GM12878 (cell line): ENCODE data around the gene GPR173. TPM values are rescaled to one million over a fixed set of nuclear protein-coding genes. Genes with fewer than 3 reads are reported as not detected.

Experiments used
- ATAC-seq: fragments of 200-7000 bp; cut with Tn5 transposase; 3 replicates; pipeline ENCODE4 v1.9.1; 2020; ENCODE audit warnings: mild to moderate bottlenecking, moderate library complexity
- BruUV-seq: library from RNA; stranded (reverse); fragments of 400-500 nt; replicated peaks from 2 replicates; lab custom pipeline; 2021; lab: Mats Ljungman, UMichigan
- CTCF ChIA-PET: fragments of 300-600 bp; sonication (Branson Sonifier 250); formaldehyde crosslinking; extraction: SDS; loops from one replicate; lab custom pipeline; 2021; ENCODE audit warnings: inconsistent platforms; lab: Yijun Ruan, JAX
- POLR2A ChIA-PET: fragments of 350-600 bp; formaldehyde crosslinking; extraction: SDS; loops from one replicate; lab custom pipeline; 2021; ENCODE audit warnings: inconsistent platforms; lab: Charles Lee
- RAD21 ChIA-PET: fragments of 300-600 bp; sonication (Branson Sonifier 250); formaldehyde crosslinking; loops from one replicate; lab custom pipeline; 2023; ENCODE audit warnings: antibody characterized with exemption; ENCODE audit not compliant: unreplicated experiment; lab: Charles Lee
- SMC1A ChIA-PET: fragments of 300-600 bp; sonication (Branson Sonifier 250); formaldehyde crosslinking; loops from one replicate; lab custom pipeline; 2023; ENCODE audit not compliant: unreplicated experiment, uncharacterized antibody; lab: Charles Lee
- DNase-seq: peaks from one replicate; pipeline ENCODE4 v3.0.0-alpha.2; 2011; ENCODE audit warnings: low read depth, low spot score
- FAIRE-seq: peaks from 3 replicates; lab custom pipeline; 2011; peaks lifted over from hg19 to GRCh38; lab: Jason Lieb, UNC
- H2AFZ ChIP-seq: 2 replicates; pipeline ENCODE4 v1.6.0; 2011; ENCODE audit warnings: low read depth, low read length, control low read depth; ENCODE audit not compliant: control insufficient read depth
- H3K27ac ChIP-seq: 2 replicates; pipeline ENCODE4 v1.5.1; 2011; ENCODE audit warnings: control low read depth; ENCODE audit not compliant: control insufficient read depth, insufficient read depth
- H3K27me3 ChIP-seq, 2 experiments: replicated peaks in 1 of 2; 2 replicates each; pipeline versions ENCODE4 v1.6.0 to v1.6.1; 2011; ENCODE audit warnings: low read length in 1 of 2; ENCODE audit not compliant: control insufficient read depth in 2 of 2, insufficient read depth in 2 of 2
- H3K36me3 ChIP-seq, 2 experiments: 2 replicates each; pipeline ENCODE4 v1.5.1; 2011; ENCODE audit warnings: low read length in 1 of 2; ENCODE audit not compliant: control insufficient read depth in 2 of 2, insufficient read depth in 2 of 2
- H3K4me1 ChIP-seq: 2 replicates; pipeline ENCODE4 v1.6.1; 2011; ENCODE audit warnings: mild to moderate bottlenecking, low read length, moderate library complexity, mixed read lengths; ENCODE audit not compliant: control insufficient read depth, insufficient read depth
- H3K4me2 ChIP-seq: 2 replicates; pipeline ENCODE4 v1.6.0; 2011; ENCODE audit warnings: control low read depth; ENCODE audit not compliant: control insufficient read depth, insufficient read depth
- H3K4me3 ChIP-seq: fragments of 200-600 bp; sonication (generic); 2 replicates; pipeline ENCODE4 v1.5.1; 2016
- H3K79me2 ChIP-seq: 2 replicates; pipeline ENCODE4 v1.6.0; 2011; ENCODE audit warnings: low read length; ENCODE audit not compliant: control insufficient read depth, insufficient read depth
- H3K9ac ChIP-seq: 2 replicates; pipeline ENCODE4 v1.8.0; 2011; ENCODE audit warnings: low read length, control low read depth, mixed read lengths; ENCODE audit not compliant: control insufficient read depth, insufficient read depth
- H3K9me3 ChIP-seq: replicated peaks from 3 replicates; pipeline ENCODE4 v1.5.1; 2011; ENCODE audit warnings: mild to moderate bottlenecking, low read length; ENCODE audit not compliant: control insufficient read depth, insufficient read depth
- H4K20me1 ChIP-seq: 2 replicates; pipeline ENCODE4 v1.6.0; 2011; ENCODE audit not compliant: control insufficient read depth, insufficient read depth
- ATF7 ChIP-seq: fragments of 450-650 bp; IDR thresholded peaks from 2 replicates; pipeline ENCODE4 v1.6.1; 2016; ENCODE audit warnings: low read depth, mild to moderate bottlenecking
- CHD2 ChIP-seq: IDR thresholded peaks from 2 replicates; pipeline ENCODE4 v1.6.1; 2011; ENCODE audit warnings: low read depth, low read length, improper control_type of control experiment, borderline replicate concordance
- CUX1 ChIP-seq: IDR thresholded peaks from 2 replicates; pipeline ENCODE4 v1.6.1; 2012; ENCODE audit warnings: improper control_type of control experiment, low read depth, low read length; ENCODE audit not compliant: insufficient replicate concordance
- FOXK2 ChIP-seq: fragments of 450-650 bp; IDR thresholded peaks from 2 replicates; pipeline ENCODE4 v1.6.1; 2017; ENCODE audit warnings: mild to moderate bottlenecking, moderate library complexity
- GABPA ChIP-seq: IDR thresholded peaks from 2 replicates; pipeline ENCODE4 v1.6.1; 2014; ENCODE audit warnings: antibody characterized with exemption, low read depth, mild to moderate bottlenecking, inconsistent platforms
- LARP7 ChIP-seq: fragments of 450-650 bp; IDR thresholded peaks from 2 replicates; pipeline ENCODE4 v1.6.1; 2017; ENCODE audit warnings: mild to moderate bottlenecking
- POLR2AphosphoS2 ChIP-seq: IDR thresholded peaks from 2 replicates; pipeline ENCODE4 v1.6.1; 2011; ENCODE audit warnings: low read depth, mild to moderate bottlenecking, low read length, improper control_type of control experiment, moderate library complexity
- SIX5 ChIP-seq: IDR thresholded peaks from 2 replicates; pipeline ENCODE4 v1.6.1; 2011; ENCODE audit warnings: mild to moderate bottlenecking, low read depth, low read length, moderate library complexity; ENCODE audit not compliant: severe bottlenecking
- YBX1 ChIP-seq: fragments of 450-650 bp; IDR thresholded peaks from 2 replicates; pipeline ENCODE4 v1.6.1; 2016; ENCODE audit warnings: antibody characterized with exemption
- WGBS: methylation state at CpG from one replicate; pipeline ENCODE4 v1.1.6; 2016; ENCODE audit warnings: low lambda C conversion rate; ENCODE audit not compliant: insufficient replicate concordance, insufficient coverage; ENCODE audit errors: missing lambda C conversion rate; 5-methylcytosine and 5-hydroxymethylcytosine counted together
- in situ Hi-C: fragments of 300-500 bp; cut with MboI; formaldehyde crosslinking; loops from 9 replicates; pipeline ENCODE4 v1.14.3; 2018; ENCODE audit warnings: mixed read lengths
- intact Hi-C: fragments of 100-400 bp; cut with micrococcal nuclease; formaldehyde crosslinking; loops from one replicate; pipeline ENCODE4 v1.14.2; 2022; ENCODE audit not compliant: unreplicated experiment
- polyA plus RNA-seq, 11 experiments: library from polyadenylated mRNA; depleted of rRNA in 4 of 11; unstranded in 6 of 11; stranded (reverse) in 5 of 11; fragments of >200 nt; fragmentation: Nextera tagmentation in 4 of 11; fragmentation: Illumina TruSeq in 1 of 11; extraction: Ambion mirVana in 4 of 11; extraction: Trizol in 1 of 11; gene quantifications; 1 replicate in 1 of 11; 2 replicates in 10 of 11; pipeline versions ENCODE4 v1.2.1 to v1.2.3, GENCODE V29; 2011 to 2016; ENCODE audit warnings: inconsistent platforms in 2 of 11, missing spikeins in 2 of 11, low read depth in 1 of 11
- total RNA-seq, 4 experiments: library from RNA; depleted of rRNA in 3 of 4; stranded (reverse); fragments of >200 nt in 3 of 4; fragmentation: Illumina TruSeq in 1 of 4; extraction: Trizol in 1 of 4; gene quantifications; 2 replicates each; pipeline versions ENCODE4 v1.2.1 to v1.2.3, GENCODE V29; 2013 to 2021
- TF ChIP-seq, protein P1 (sequence below): fragments of 450-650 bp; IDR thresholded peaks from 2 replicates; pipeline ENCODE4 v1.6.1; 2017; ENCODE audit warnings: antibody characterized with exemption, mild to moderate bottlenecking, moderate library complexity

Gene GPR173
- total and polyA plus RNA-seq, 10 of the 15 experiments (the other 5 are each of a cell fraction or from before 2014, with no cell fraction given) = 0.04 to 0.24 (median 0.12) TPM; not detected in 4

- no peak overlapping the region for H3K4me3 ChIP-seq
- SMC1A ChIA-PET = no interaction called here
- H4K20me1 ChIP-seq = no peaks in the 10 kb centered on the region
- H3K4me1 ChIP-seq = no peaks in the 10 kb centered on the region
- RAD21 ChIA-PET = no interaction called here
- H3K9ac ChIP-seq = no peak overlapping the region
- intact Hi-C loops (no loop called here), in situ Hi-C loops (no loop called here)
- H2AFZ ChIP-seq = no peak overlapping the region
- DNase-seq (no peak), FAIRE-seq (no peak), ATAC-seq (no peak)
- no TSS peak for BruUV-seq
- POLR2A ChIA-PET = no interaction called here
- H3K27me3 ChIP-seq = no peaks in the 10 kb centered on the region
- no peak overlapping the region for H3K4me2 ChIP-seq
- TF ChIP-seq POLR2AphosphoS2 (no peak), CUX1 (no peak), SIX5 (no peak), LARP7 (no peak), CHD2 (no peak), ATF7 (no peak), YBX1 (no peak), GABPA (no peak), FOXK2 (no peak)
- TF ChIP-seq, protein P1, sequence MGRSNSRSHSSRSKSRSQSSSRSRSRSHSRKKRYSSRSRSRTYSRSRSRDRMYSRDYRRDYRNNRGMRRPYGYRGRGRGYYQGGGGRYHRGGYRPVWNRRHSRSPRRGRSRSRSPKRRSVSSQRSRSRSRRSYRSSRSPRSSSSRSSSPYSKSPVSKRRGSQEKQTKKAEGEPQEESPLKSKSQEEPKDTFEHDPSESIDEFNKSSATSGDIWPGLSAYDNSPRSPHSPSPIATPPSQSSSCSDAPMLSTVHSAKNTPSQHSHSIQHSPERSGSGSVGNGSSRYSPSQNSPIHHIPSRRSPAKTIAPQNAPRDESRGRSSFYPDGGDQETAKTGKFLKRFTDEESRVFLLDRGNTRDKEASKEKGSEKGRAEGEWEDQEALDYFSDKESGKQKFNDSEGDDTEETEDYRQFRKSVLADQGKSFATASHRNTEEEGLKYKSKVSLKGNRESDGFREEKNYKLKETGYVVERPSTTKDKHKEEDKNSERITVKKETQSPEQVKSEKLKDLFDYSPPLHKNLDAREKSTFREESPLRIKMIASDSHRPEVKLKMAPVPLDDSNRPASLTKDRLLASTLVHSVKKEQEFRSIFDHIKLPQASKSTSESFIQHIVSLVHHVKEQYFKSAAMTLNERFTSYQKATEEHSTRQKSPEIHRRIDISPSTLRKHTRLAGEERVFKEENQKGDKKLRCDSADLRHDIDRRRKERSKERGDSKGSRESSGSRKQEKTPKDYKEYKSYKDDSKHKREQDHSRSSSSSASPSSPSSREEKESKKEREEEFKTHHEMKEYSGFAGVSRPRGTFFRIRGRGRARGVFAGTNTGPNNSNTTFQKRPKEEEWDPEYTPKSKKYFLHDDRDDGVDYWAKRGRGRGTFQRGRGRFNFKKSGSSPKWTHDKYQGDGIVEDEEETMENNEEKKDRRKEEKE = no peak
- H3K9me3 ChIP-seq = no peaks in the 10 kb centered on the region
- CTCF ChIA-PET = no interaction called here
- no peaks in the 10 kb centered on the region for H3K79me2 ChIP-seq
- H3K36me3 ChIP-seq = no peaks in the 10 kb centered on the region; a peak in 1 of 4 replicates
- WGBS = 27% methylated on average over 3 of the region's 3 CpGs
- H3K27ac ChIP-seq = peak overlapping the region; percentile 39; the same call in 1 of the 2 replicates
Observed at GRCh38 chrX:53116101-53116500, 67.5 kb downstream of the GPR173 start.
